Esophagus squamous epithelium (tissue), 5 donors: ENCODE results near the gene YIPF2. TPM values are rescaled to one million over a fixed set of nuclear protein-coding genes. Genes with fewer than 3 reads are reported as not detected.

Source experiments
- DNase-seq: peaks from one replicate; lab custom pipeline; 2025; lab: John Stamatoyannopoulos, UW
- H3K27ac ChIP-seq, 4 donors: fragments of 200-600 bp; sonication (generic); one replicate each; pipeline ENCODE4 v1.5.1; 2016 to 2019; ENCODE audit warnings: mild to moderate bottlenecking in 1 of 4
- H3K27me3 ChIP-seq, 4 donors: fragments of 200-600 bp; sonication (generic); 1 replicate in 3 of 4; 2 replicates in 1 of 4; pipeline versions ENCODE4 v1.5.1 to v1.6.0; 2017 to 2021; ENCODE audit warnings: antibody characterized with exemption in 1 of 4
- H3K36me3 ChIP-seq, 3 donors: fragments of 200-600 bp; sonication (generic); one replicate each; pipeline ENCODE4 v1.5.1; 2016 to 2019
- H3K4me1 ChIP-seq, 3 donors: fragments of 200-600 bp; sonication (generic); one replicate each; pipeline ENCODE4 v1.5.1; 2017 to 2019
- H3K4me3 ChIP-seq, 4 donors: fragments of 200-600 bp; sonication (generic); 1 replicate in 3 of 4; 2 replicates in 1 of 4; pipeline ENCODE4 v1.5.1; 2016 to 2019; ENCODE audit warnings: mild to moderate bottlenecking in 2 of 4, moderate library complexity in 1 of 4
- H3K9me3 ChIP-seq, 3 donors: fragments of 200-600 bp; sonication (generic); one replicate each; pipeline ENCODE4 v1.5.1; 2016 to 2019
- POLR2A ChIP-seq, 4 donors: fragments of 450-650 bp; IDR thresholded peaks; one replicate each; pipeline ENCODE4 v1.6.1; 2017; ENCODE audit warnings: antibody characterized with exemption in 4 of 4, mild to moderate bottlenecking in 4 of 4, moderate library complexity in 3 of 4
- WGBS, 2 donors: methylation state at CpG; one replicate each; pipeline ENCODE4 v1.1.5; 2018; 5-methylcytosine and 5-hydroxymethylcytosine counted together
- intact Hi-C: fragments of 100-400 bp; cut with DNase I; formaldehyde crosslinking; loops from one replicate; pipeline ENCODE4 v1.15.0; 2022
- total RNA-seq, 4 donors: library from RNA; depleted of rRNA; stranded (reverse); fragments of >200 nt; gene quantifications; one replicate each; pipeline ENCODE4 v1.1.0, GENCODE V29; 2016
- TF ChIP-seq, protein P1 (sequence below), 6 experiments: fragments of 450-650 bp in 4 of 6; fragments of 200-600 bp in 2 of 6; sonication (generic) in 2 of 6; IDR thresholded peaks; one replicate each; pipeline ENCODE4 v1.5.1; 2016 to 2019; ENCODE audit warnings: antibody characterized with exemption in 6 of 6, mild to moderate bottlenecking in 4 of 6, moderate library complexity in 4 of 6
- donor health status: DM: yes; HTN: yes; CAD: no.

The YIPF2 gene
- total RNA-seq, 4 donors from 2014 or later = 39.6 to 63.2 (median 44.0) TPM

DNA sequence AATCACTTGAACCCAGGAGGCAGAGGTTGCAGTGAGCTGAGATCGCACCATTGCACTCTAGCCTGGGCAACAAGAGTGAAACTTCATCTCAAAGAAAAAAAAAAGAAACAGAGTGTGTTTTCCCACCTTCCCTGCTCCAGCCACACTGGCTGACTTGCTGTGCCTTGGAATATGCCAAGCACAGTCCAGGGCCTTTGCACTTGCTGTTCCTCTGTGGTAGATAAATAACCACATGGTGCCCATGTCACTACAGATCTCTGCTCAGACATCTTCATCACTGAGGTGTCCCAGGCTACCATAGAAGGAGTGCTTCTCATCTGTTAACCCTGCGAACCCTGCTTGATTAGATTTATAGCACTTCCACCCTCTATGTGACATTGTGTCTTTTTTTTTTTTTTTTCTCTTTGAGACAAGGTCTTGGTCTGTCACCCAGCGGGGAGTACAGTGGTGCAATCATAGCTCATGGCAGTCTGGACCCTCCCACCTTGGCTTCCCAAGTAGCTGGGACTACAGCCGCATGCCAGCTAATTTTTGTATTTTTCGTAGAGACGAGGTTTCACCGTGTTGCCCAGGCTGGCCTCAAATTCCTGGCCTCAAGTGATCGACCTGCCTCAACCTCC is 42.8 kb upstream of the YIPF2 start:
- Histone ChIP-seq H3K4me1 (peaks cover 11 to 47% (median 23%) of the 10 kb centered on the region in 3 donors), H3K9me3 (no peaks in the 10 kb centered on the region), H3K27me3 (no peaks in the 10 kb centered on the region), H3K27ac (no peak overlapping the region), H3K36me3 (no peaks in the 10 kb centered on the region), H3K4me3 (no peak overlapping the region)
- DNase-seq = no peak
- intact Hi-C loops = no loop called here
- 86 to 91% methylated on average over 8 of the region's 8 CpGs for WGBS, 2 donors
- TF ChIP-seq POLR2A (IDR thresholded peaks at IDR 0.05) = no peak
- TF ChIP-seq, protein P1, sequence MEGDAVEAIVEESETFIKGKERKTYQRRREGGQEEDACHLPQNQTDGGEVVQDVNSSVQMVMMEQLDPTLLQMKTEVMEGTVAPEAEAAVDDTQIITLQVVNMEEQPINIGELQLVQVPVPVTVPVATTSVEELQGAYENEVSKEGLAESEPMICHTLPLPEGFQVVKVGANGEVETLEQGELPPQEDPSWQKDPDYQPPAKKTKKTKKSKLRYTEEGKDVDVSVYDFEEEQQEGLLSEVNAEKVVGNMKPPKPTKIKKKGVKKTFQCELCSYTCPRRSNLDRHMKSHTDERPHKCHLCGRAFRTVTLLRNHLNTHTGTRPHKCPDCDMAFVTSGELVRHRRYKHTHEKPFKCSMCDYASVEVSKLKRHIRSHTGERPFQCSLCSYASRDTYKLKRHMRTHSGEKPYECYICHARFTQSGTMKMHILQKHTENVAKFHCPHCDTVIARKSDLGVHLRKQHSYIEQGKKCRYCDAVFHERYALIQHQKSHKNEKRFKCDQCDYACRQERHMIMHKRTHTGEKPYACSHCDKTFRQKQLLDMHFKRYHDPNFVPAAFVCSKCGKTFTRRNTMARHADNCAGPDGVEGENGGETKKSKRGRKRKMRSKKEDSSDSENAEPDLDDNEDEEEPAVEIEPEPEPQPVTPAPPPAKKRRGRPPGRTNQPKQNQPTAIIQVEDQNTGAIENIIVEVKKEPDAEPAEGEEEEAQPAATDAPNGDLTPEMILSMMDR (IDR thresholded peaks at IDR 0.05) = no peak

DNA sequence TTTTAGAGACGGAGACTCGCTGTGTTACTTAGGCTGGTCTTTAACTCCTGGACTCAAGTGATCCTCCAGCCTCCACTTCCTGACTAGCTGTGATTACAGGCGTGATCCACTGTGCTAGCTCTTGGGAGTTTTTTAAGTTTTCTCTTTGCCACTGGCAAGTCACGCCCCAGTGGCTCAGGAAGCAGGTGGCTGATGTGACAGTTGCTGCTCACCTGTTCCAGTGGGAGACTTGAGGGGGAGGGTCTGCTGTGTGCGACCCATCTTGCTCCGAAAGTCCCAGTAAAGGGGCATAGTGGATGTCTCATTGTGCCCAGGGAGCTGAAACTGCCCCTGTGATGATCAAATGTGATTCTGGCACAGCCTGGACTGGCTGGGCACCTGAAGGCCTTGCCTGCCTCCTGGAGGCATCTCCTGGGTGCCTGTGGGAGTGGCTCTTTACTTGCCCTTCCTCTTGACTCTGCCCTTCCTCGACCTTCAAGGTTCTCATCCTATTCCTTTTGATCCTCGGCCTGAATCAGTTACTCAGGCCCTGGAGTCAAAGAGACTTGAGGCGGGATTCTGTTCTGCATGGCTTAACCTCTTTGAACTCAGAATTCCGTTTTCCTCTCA is 40.2 kb upstream of the YIPF2 start:
- intact Hi-C loops = no loop called here
- peak overlapping the region in 3 of 4 donors; percentile 15 to 61 (median 40) for H3K27ac ChIP-seq
- no peak overlapping the region for H3K4me3 ChIP-seq
- H3K9me3 ChIP-seq = no peaks in the 10 kb centered on the region
- TF ChIP-seq, protein P1 (IDR thresholded peaks at IDR 0.05) = peak in 3 of 6 experiments; percentile 13 to 34 (median 20)
- TF ChIP-seq POLR2A (IDR thresholded peaks at IDR 0.05) = no peak
- H3K36me3 ChIP-seq = no peaks in the 10 kb centered on the region
- no peak for DNase-seq
- H3K27me3 ChIP-seq = no peaks in the 10 kb centered on the region
- peaks cover 8 to 55% (median 13%) of the 10 kb centered on the region in 3 donors for H3K4me1 ChIP-seq
- 47 to 68% methylated on average over 8 to 9 of the region's 10 CpGs for whole genome bisulfite sequencing, 2 donors

DNA sequence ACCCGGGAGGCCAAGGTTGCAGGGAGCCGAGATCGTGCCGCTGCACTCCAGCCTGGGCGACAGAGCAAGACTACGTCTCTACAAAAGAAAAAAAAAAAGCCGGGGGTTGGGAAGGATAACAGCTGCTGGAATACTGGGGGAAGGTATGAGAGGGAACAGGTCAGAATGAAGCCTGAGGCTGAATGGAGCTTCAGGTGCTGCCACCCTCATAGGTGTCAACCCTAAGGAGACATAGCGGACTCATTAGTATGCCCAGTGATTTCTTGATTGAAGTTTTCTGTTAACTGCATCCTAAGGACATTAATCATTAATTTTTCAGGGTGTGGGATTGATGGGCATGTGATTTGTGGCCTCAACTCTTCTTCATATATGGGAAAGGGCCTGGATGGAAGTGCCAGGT is 38.4 kb upstream of the YIPF2 start:
- TF ChIP-seq, protein P1 (IDR thresholded peaks at IDR 0.05) = no peak
- TF ChIP-seq POLR2A (IDR thresholded peaks at IDR 0.05) = no peak
- Histone ChIP-seq H3K4me3 (no peak overlapping the region), H3K9me3 (no peaks in the 10 kb centered on the region), H3K27me3 (no peaks in the 10 kb centered on the region), H3K27ac (no peak overlapping the region), H3K4me1 (peaks cover 16 to 74% (median 30%) of the 10 kb centered on the region in 3 donors), H3K36me3 (no peaks in the 10 kb centered on the region)
- WGBS, 2 donors = 72 to 83% methylated on average over 4 to 7 of the region's 8 CpGs
- DNase-seq = no peak
- intact Hi-C loops = no loop called here

DNA sequence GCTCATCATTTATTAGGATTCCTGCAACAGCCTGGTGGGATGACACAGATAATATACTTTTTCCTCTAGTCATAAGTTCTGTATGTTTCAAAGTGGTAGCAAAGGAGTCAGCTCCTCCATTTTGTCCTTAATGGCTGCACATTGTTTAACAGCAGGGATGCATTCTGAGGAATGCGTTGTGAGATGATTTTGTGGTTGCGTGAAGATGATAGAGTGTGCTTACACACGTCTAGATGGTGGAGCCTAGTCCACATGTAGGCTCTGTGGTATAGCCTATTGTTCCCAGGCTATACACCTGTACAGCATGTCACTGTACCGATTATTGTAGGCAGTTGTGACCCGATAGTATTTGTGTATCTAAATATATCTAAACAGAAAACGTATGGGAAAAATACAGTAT is 37.0 kb upstream of the YIPF2 start:
- Histone ChIP-seq H3K36me3 (no peaks in the 10 kb centered on the region), H3K9me3 (no peaks in the 10 kb centered on the region), H3K4me1 (peaks cover 16 to 75% (median 30%) of the 10 kb centered on the region in 3 donors), H3K27me3 (no peaks in the 10 kb centered on the region), H3K27ac (no peak overlapping the region), H3K4me3 (no peak overlapping the region)
- intact Hi-C loops = no loop called here
- no peak for TF ChIP-seq POLR2A (IDR thresholded peaks at IDR 0.05)
- 74 to 88% methylated on average over 6 of the region's 6 CpGs for WGBS, 2 donors
- DNase-seq = no peak

DNA sequence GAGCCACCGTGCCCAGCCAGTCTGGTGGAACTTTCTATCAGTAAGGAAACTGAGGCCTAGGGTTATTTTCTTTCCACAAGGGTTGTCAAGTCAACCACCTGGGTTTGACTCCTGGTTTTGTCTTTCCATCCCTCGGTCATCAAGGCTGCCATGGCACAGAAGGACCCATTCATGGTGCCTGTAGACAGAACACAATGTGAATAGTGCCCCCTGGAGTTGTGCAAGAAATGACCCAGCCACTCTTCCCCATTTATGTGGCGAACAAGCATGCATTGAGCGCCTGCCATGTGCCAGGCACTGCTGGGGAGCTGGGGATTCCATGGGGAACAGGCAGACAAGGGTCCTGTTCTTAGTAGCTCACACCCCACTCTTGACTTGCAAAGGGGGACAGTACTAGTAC is 36.5 kb upstream of the YIPF2 start:
- H3K36me3 ChIP-seq = no peaks in the 10 kb centered on the region
- H3K4me3 ChIP-seq = no peak overlapping the region
- intact Hi-C loops = no loop called here
- peak overlapping the region in 1 of 4 donors; percentile 98 for H3K27ac ChIP-seq
- DNase-seq = no peak
- H3K4me1 ChIP-seq = peaks cover 16 to 79% (median 31%) of the 10 kb centered on the region in 3 donors
- WGBS, 2 donors = 90 to 100% methylated on average over 2 of the region's 4 CpGs
- H3K27me3 ChIP-seq = no peaks in the 10 kb centered on the region
- TF ChIP-seq POLR2A (IDR thresholded peaks at IDR 0.05) = no peak
- H3K9me3 ChIP-seq = no peaks in the 10 kb centered on the region

DNA sequence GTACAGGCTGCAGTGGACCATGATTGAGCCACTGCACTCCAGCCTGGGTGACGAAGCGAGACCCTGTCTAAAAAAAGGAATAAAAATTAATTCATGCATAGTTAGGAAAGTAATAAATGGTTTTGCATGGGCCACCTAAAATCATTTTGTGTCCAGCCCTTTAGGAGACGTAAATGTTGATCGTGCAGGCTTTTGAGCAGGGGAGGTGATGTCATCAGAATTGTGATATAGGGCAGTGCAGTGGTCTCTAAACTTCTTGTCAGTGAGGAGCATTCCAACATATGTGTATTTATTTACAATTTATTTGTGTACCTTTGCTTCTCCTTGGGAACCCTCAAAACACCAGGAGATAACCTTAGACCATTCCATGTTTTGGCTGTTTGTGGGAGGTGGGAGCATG is 35.4 kb upstream of the YIPF2 start:
- Histone ChIP-seq H3K4me3 (no peak overlapping the region), H3K9me3 (no peaks in the 10 kb centered on the region), H3K27ac (peak overlapping the region in 2 of 4 donors; percentile 88 to 98), H3K36me3 (no peaks in the 10 kb centered on the region), H3K4me1 (peaks cover 14 to 83% (median 31%) of the 10 kb centered on the region in 3 donors), H3K27me3 (no peaks in the 10 kb centered on the region)
- intact Hi-C loops = no loop called here
- DNase-seq = no peak
- WGBS, 2 donors = 73 to 80% methylated on average over 4 of the region's 4 CpGs
- no peak for TF ChIP-seq POLR2A (IDR thresholded peaks at IDR 0.05)
- TF ChIP-seq, protein P1 (IDR thresholded peaks at IDR 0.05) = no peak
